GM18508 (cell line): ENCODE results near the gene MYL3.
"Not testable (repeated sequence)": the region's sequence is repeated elsewhere in the genome, so short reads cannot be mapped to it uniquely, and the experiment has no call there.

ENCODE experiments used
- ATAC-seq: cut with Tn5 transposase; IDR thresholded peaks from one replicate; pipeline ENCODE4 v1.9.1; 2021; ENCODE audit warnings: moderate number of reproducible peaks; ENCODE audit not compliant: insufficient read depth, unreplicated experiment

MYL3 gene

DNA sequence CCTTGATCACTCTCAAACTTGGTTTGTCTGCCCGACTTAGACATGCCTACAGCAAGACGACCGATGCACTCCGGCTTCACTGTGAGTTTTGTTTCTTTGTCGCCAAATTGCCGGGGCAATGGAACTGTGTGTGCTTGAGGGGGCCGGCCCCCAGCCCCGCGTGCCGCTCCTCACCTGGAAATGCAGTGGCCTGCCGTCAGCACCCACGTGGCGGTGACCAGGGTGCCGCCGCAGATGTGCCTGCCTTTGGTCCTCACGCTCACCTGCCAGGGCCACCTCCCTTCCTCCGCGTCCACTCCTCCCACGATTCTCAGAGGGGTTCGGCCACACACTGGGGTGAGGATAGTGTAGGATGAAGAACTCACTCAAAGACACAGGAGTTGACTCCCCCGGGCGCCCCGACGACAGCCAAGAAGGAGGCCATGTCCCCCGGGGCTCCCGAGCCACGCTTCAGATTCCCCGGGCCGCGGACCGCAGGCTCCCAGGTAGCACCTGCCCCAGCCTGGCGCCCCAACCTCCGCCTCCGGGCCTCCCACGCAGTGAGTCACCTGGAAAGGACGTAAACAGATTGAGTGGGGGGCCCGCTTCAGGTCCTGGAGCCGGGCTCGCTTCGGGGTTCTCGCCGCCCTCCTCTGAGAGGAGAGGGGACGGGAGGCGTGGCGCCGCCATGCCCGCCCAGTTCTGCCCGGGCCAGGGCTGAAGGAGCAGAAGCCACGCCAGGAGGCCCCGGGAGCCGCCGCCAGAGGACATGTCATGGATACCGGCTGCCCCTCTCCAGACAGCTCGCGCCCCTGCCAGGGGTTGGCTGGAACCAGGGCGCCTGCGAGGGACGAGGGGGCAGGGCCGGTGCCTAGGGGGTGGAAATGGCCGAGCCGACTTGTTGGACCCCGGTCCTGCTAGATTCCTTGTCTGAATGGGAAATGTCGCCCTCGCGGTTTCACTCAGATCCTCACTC is 29.6 kb downstream of the MYL3 start:
- ATAC-seq, result no peak

GRCh38 chr3:46831841-46832240 is 31.4 kb downstream of the MYL3 start:
- ATAC-seq, result no peak

DNA sequence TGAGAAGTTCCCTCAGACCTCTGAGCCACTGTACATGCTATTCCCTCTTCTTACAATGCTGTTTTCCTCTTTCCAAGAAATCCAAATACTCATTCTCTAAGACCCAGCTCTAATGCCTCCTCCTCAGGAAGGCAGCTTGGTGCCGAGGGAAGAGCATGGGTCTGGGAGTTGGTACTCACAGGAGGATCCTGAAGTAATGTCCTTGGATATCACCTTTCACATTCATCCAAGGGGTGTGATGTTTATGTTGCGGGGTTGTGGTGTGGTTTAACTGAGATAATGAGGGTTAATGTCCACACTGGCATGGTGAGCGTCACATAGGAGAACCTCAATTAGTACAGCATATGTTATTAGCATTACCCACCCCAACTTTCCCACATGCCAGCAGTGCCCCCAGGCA is 31.9 kb downstream of the MYL3 start:
- ATAC-seq, result no peak

- ATAC-seq, result no peak
Observed at GRCh38 chr3:46830801-46831200, 32.4 kb downstream of the MYL3 start.

DNA sequence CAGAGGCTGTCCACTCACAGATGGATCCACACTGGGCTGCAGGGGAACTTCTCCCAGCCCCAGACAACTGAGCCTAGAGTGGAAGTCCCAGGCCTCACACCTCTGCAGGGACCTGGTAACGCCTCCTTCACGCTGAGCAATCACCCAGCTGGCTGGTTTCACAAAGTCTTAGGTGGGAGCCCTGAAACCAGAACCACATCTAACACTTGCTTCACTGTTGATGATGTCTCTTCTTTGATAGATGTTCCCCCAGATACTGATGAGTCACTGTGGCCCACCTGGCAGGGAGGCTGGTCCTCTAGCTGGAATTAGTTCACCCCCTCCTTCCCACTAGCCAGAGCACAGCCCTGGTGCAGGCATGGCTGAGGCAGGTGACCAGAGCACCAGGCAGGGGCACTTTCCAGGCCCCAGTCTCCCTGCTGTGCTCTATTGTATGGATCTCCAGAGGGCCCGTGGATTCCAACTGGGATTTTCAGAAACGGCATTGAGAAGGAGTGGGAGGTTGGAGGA is 33.5 kb downstream of the MYL3 start:
- ATAC-seq, result peak; percentile 43

DNA sequence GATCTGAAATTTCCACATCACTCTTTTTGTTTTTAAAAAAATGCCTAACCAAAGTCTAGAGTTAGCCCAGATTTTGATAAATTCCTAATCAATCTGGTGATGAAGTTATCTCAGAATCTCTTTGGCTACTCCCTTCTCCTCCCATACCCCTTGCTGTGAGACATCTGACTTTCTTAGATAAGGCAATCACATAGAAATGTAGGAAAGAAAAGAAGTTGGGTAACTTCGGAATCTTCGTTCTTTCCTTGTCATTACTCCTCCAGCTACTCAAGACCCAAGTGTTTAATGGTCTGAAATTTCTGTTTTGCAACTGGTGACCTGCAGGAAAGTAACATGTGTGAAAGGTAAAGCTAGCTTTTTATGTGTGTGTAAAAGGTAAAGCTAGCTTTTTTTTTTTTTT is 37.8 kb downstream of the MYL3 start:
- no peak for ATAC-seq

- no peak for ATAC-seq
Observed at GRCh38 chr3:46824211-46824970, 38.9 kb downstream of the MYL3 start.

- ATAC-seq, result not testable (repeated sequence)
Observed at GRCh38 chr3:46823314-46823713, 39.9 kb downstream of the MYL3 start.

DNA sequence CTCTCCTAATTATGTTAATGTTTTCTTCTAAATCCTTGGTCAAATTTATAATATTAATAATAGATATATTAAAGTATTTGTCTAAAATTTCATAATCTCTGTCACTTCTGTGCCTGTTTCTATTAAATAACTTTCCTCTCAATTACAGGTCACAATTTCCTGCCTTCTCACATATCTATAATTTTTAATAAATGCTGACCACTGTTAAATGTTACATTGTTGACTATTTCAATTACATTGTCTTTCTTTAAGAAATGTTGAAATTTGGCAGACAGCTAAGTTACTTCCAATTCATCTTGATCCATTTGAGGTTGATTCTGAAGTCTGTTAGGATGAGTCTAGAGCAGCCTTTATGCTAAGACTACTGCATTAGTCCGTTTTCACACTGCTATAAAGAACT is 41.7 kb downstream of the MYL3 start:
- no peak for ATAC-seq

DNA sequence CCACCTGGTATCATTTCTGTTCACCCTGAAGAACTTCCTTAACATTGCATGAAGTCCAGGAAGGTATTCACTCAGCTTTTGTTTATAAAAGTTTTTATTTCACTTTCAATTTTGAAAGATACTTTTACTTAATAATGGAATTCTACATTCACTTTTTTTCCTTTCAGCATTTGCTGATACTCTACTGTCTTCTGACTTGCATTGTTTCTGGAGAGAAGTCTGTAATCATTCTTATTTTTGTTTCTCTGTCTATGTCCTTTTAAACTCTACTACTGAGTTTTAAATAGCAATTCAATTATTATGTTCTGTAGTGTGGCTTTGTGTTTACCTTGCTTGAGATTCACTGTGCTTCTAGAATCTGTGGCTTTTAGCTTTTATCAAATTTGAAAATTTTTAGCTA is 42.4 kb downstream of the MYL3 start:
- no peak for ATAC-seq

GRCh38 chr3:46812237-46812791 is 50.9 kb downstream of the MYL3 start:
- no peak for ATAC-seq

DNA sequence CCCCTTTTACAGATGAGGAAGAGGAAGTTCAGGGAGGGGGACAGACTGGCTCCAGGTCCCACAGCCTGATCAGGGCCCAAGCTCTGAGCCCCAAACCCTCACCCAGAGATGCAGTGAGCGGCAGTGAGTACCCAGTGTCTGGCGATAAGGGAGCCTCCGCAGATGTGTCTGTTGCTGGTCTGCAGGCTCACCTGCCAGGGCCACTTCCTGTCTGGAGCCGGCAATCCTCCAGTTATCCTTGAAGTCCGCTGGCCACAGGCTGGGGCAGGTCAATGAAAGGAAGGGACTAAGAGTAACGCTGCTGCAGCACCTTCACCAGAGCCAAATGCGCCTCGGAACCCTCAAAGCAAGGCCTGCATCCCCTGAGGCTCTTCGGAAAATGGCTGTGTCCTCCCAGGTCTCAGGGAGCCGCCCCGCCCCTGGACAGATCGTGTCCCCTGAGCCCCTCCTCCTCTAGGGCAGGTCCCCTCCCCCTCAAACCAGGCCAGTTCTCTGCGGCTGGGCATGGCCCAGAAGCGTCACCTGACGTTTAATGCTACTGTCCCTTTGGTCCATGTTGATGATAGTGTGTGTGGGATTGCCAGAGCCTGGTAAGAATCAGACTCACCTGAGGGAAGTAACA is 51.5 kb downstream of the MYL3 start:
- no peak for ATAC-seq

DNA sequence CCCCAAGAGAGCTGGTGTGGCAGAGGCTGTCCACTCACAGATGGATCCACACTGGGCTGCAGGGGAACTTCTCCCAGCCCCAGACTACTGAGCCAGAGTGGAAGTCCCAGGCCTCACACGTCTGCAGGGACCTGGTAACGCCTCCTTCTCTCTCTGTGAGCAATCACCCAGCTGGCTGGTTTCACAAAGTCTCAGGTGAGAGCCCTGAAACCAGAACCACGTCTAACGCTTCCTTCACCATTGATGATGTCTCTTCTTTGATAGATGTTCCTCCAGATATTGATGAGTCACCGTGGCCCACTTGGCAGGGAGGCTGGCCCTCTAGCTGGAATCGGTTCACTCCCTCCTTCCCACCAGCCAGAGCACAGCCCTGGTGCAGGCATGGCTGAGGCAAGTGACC is 54.5 kb downstream of the MYL3 start:
- ATAC-seq, result not testable (repeated sequence)
